MM.1S (cell line): ENCODE measurements around the gene CD300H.

Source experiments
- DNase-seq: peaks from one replicate; pipeline ENCODE4 v3.0.0-alpha.2; 2015
- H2AFZ ChIP-seq: fragments of 300-600 bp; sonication (generic); 2 replicates; pipeline ENCODE4 v1.6.0; 2016; ENCODE audit warnings: antibody characterized with exemption, low read length
- H3F3A ChIP-seq: fragments of 300-600 bp; sonication (generic); 2 replicates; pipeline ENCODE4 v1.6.1; 2016; ENCODE audit warnings: mild to moderate bottlenecking, antibody characterized with exemption, low read length, moderate library complexity, mixed read lengths; ENCODE audit not compliant: insufficient read depth
- H3K27ac ChIP-seq: fragments of 300-600 bp; sonication (generic); 2 replicates; pipeline ENCODE4 v1.5.1; 2016; ENCODE audit warnings: mild to moderate bottlenecking, low read length
- H3K27me3 ChIP-seq: fragments of 300-600 bp; sonication (generic); replicated peaks from 2 replicates; pipeline ENCODE4 v1.6.0; 2016; ENCODE audit warnings: low read length; ENCODE audit not compliant: insufficient read depth
- H3K36me3 ChIP-seq: fragments of 300-600 bp; sonication (generic); replicated peaks from 2 replicates; pipeline ENCODE4 v1.6.1; 2016; ENCODE audit warnings: mild to moderate bottlenecking, low read length, mixed read lengths; ENCODE audit not compliant: insufficient read depth
- H3K4me1 ChIP-seq: fragments of 300-600 bp; sonication (generic); 2 replicates; pipeline ENCODE4 v1.6.1; 2016; ENCODE audit warnings: low read length, mixed read lengths
- H3K4me2 ChIP-seq: fragments of 300-600 bp; sonication (generic); 2 replicates; pipeline ENCODE4 v1.6.0; 2016; ENCODE audit warnings: low read depth, low read length
- H3K4me3 ChIP-seq: fragments of 300-600 bp; sonication (generic); 2 replicates; pipeline ENCODE4 v1.5.1; 2016; ENCODE audit warnings: low read length, mixed read lengths
- H3K79me2 ChIP-seq: fragments of 300-600 bp; sonication (generic); 2 replicates; pipeline ENCODE4 v1.6.1; 2016; ENCODE audit warnings: mixed run types, low read length, mixed read lengths
- H3K9ac ChIP-seq: fragments of 300-600 bp; sonication (generic); 2 replicates; pipeline ENCODE4 v1.6.1; 2016; ENCODE audit warnings: low read length, mixed read lengths
- H3K9me2 ChIP-seq: fragments of 300-600 bp; sonication (generic); replicated peaks from 2 replicates; pipeline ENCODE4 v1.6.1; 2016; ENCODE audit warnings: mild to moderate bottlenecking, low read length, mixed read lengths; ENCODE audit not compliant: insufficient read depth
- H3K9me3 ChIP-seq: fragments of 300-600 bp; sonication (generic); replicated peaks from 2 replicates; pipeline ENCODE4 v1.6.1; 2016; ENCODE audit warnings: mild to moderate bottlenecking, low read length, mixed read lengths; ENCODE audit not compliant: insufficient read depth
- H4K20me1 ChIP-seq: fragments of 300-600 bp; sonication (generic); 2 replicates; pipeline ENCODE4 v1.6.1; 2016; ENCODE audit warnings: mild to moderate bottlenecking, low read length, moderate library complexity, mixed read lengths; ENCODE audit not compliant: insufficient read depth
- CTCF ChIP-seq: fragments of 300-600 bp; sonication (generic); IDR thresholded peaks from 2 replicates; pipeline ENCODE4 v1.5.1; 2016; ENCODE audit warnings: antibody characterized with exemption, low read length, mixed read lengths
- EZH2 ChIP-seq: fragments of 300-600 bp; sonication (generic); optimal IDR thresholded peaks from 2 replicates; pipeline ENCODE3; 2017; ENCODE audit warnings: low read depth, mild to moderate bottlenecking, antibody characterized with exemption, low read length, mixed read lengths
- EZH2phosphoT487 ChIP-seq: fragments of 300-600 bp; sonication (generic); IDR thresholded peaks from 2 replicates; pipeline ENCODE4 v1.6.1; 2018; ENCODE audit warnings: antibody characterized with exemption, low read length

CD300H gene

GRCh38 chr17:74565126-74565525 is 2.2 kb downstream of the CD300H start:
- TF ChIP-seq CTCF (no peak), EZH2 (no peak), EZH2phosphoT487 (no peak)
- H3K27ac ChIP-seq, result no peak overlapping the region

GRCh38 chr17:74563358-74563757 is 4.0 kb downstream of the CD300H start:
- Histone ChIP-seq H3K4me1 (no peaks in the 10 kb centered on the region), H3K9me3 (no peaks in the 10 kb centered on the region)
- TF ChIP-seq EZH2 (no peak), CTCF (no peak), EZH2phosphoT487 (no peak)

More at GRCh38 chr17:74565126-74565525, 2.2 kb downstream of the CD300H start:
- Histone ChIP-seq H3K9me3 (no peaks in the 10 kb centered on the region), H2AFZ (no peak overlapping the region), H3K27me3 (peaks cover 85% of the 10 kb centered on the region), H3K4me2 (no peak overlapping the region), H3K9ac (no peak overlapping the region), H3K4me3 (no peak overlapping the region), H3K4me1 (no peaks in the 10 kb centered on the region), H3K36me3 (no peaks in the 10 kb centered on the region), H3K9me2 (no peaks in the 10 kb centered on the region), H3F3A (no peaks in the 10 kb centered on the region), H3K79me2 (no peaks in the 10 kb centered on the region), H4K20me1 (no peaks in the 10 kb centered on the region)
- DNase-seq, result no peak

GRCh38 chr17:74561586-74561985 is 5.7 kb downstream of the CD300H start:
- H3K4me3 ChIP-seq, result no peak overlapping the region
- no peaks in the 10 kb centered on the region for H3K79me2 ChIP-seq
- H3K9ac ChIP-seq, result no peak overlapping the region
- H4K20me1 ChIP-seq, result no peaks in the 10 kb centered on the region
- TF ChIP-seq EZH2, result no peak
- no peak for TF ChIP-seq CTCF
- H3K9me2 ChIP-seq, result no peaks in the 10 kb centered on the region
- H3K27ac ChIP-seq, result no peak overlapping the region
- H3K4me1 ChIP-seq, result no peaks in the 10 kb centered on the region
- H3K4me2 ChIP-seq, result no peak overlapping the region
- no peaks in the 10 kb centered on the region for H3K36me3 ChIP-seq
- H3F3A ChIP-seq, result no peaks in the 10 kb centered on the region
- DNase-seq, result no peak
- H3K9me3 ChIP-seq, result no peaks in the 10 kb centered on the region
- H3K27me3 ChIP-seq, result peaks cover 91% of the 10 kb centered on the region
- no peak overlapping the region for H2AFZ ChIP-seq

More at GRCh38 chr17:74563358-74563757, 4.0 kb downstream of the CD300H start:
- DNase-seq, result no peak
- Histone ChIP-seq H3K4me3 (no peak overlapping the region), H3K4me2 (no peak overlapping the region), H3K27ac (no peak overlapping the region), H3K36me3 (no peaks in the 10 kb centered on the region), H3K9ac (no peak overlapping the region), H3K9me2 (no peaks in the 10 kb centered on the region), H3K27me3 (peaks cover 92% of the 10 kb centered on the region), H4K20me1 (no peaks in the 10 kb centered on the region), H3K79me2 (no peaks in the 10 kb centered on the region), H2AFZ (no peak overlapping the region), H3F3A (no peaks in the 10 kb centered on the region)
